ENCODE data around the gene HSPA1A. TPM values are rescaled to one million over a fixed set of nuclear protein-coding genes. Genes with fewer than 3 reads are reported as not detected.

The HSPA1A gene
- total RNA-seq, 2 donors from 2014 or later, result 230 to 440 TPM

DNA sequence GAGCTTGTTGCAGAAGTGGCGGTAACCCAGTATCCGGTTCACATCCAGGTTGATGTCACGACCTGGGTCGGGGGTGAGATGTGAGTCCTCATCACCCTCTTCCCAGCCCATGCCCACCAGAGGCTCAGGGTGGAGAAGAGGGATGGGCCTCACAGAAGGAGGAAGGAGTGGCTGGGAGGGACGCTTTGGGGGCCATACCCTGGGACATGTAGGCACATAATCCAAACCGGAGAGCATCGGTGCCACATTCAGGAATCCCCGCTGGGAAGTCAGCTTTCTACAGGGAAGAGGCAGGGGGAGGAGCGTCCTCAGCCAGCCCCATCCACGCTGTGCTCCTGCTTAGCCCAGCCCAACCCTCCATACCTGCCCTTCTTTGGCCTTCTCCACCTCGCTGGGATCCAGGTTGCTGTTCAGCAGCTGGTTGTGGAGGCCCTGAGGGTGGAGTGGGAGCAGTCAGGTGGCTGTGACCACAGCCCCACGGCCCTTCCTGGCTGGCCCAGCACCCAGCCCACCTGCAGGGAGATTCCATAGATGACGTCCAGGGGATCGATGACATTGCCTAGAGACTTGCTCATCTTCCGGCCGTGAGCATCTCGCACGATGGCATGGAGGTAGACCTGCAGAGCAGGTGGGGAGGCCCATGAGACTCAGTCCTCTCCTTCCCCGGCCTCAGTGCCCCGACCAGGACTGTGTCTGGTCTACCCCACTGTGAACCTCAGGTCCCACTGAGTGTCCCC is 34.7 kb upstream of the HSPA1A start:
- 84% methylated on average over 20 of the region's 20 CpGs for WGBS
- no peaks in the 10 kb centered on the region for H3K27me3 ChIP-seq (replicated peaks; ENCODE audit: insufficient read depth)
- H3K36me3 ChIP-seq, result peaks cover 5 to 24% of the 10 kb centered on the region in 2 donors
- H3K4me1 ChIP-seq (replicated peaks), result no peaks in the 10 kb centered on the region
- H3K9me3 ChIP-seq, result no peaks in the 10 kb centered on the region
- H3K27ac ChIP-seq, result no peak overlapping the region
- intact Hi-C loops (cut with DNase I), result no loop called here
- H3K4me3 ChIP-seq, result no peak overlapping the region
- no peak for DNase-seq (ENCODE audit: low spot score)
- TF ChIP-seq POLR2AphosphoS5 (IDR thresholded peaks at IDR 0.05), result no peak

DNA sequence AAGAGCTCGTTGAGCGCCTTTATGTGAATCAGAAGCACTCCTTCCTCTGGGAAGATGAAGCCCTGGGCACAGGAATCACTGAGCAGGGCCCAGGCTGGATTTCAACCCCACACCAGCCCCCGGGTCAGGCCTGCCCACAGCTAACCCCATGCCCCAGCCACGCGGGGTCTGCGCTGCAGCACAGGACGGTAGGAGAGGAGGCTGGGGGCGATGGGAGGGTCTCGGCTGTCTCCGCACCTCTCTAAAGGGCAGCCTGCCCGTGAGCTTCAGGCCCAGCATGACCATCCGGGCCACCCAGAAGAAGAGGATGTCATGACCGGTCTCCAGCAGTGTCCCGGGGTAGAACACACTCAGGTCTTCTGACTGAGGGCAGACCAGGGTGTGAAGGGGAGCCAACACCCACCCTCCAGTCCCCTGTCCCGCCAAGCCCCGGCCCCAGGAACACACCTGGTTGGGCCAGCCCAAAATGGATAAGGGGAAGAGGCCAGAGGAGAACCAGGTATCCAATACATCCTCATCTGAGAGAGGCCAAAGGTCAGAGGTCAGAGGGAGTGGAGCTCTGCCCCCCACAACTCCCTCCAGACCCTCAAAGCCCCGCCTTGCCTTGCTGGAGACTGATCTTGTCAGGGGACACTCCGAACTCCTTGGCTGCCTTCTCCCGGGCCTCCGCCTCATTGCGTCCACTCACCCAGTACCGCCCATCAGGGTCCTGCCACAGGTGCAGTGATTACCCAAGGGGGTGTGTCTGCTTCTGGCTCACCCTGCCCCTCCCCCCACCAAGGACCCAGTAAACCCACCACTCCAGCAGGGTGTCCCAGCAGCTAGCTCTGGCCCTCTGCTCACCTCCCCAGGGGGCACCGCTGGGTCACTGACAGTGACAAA is 33.9 kb upstream of the HSPA1A start:
- Histone ChIP-seq H3K4me1 (replicated peaks) (no peaks in the 10 kb centered on the region), H3K9me3 (no peaks in the 10 kb centered on the region), H3K27me3 (replicated peaks; ENCODE audit: insufficient read depth) (no peaks in the 10 kb centered on the region), H3K4me3 (no peak overlapping the region), H3K36me3 (peaks cover 5 to 24% of the 10 kb centered on the region in 2 donors), H3K27ac (no peak overlapping the region)
- intact Hi-C loops (cut with DNase I), result no loop called here
- WGBS, result 94% methylated on average over 23 of the region's 23 CpGs
- TF ChIP-seq POLR2A (IDR thresholded peaks at IDR 0.05) (no peak), POLR2AphosphoS5 (IDR thresholded peaks at IDR 0.05) (no peak)
- TF ChIP-seq, protein P1, sequence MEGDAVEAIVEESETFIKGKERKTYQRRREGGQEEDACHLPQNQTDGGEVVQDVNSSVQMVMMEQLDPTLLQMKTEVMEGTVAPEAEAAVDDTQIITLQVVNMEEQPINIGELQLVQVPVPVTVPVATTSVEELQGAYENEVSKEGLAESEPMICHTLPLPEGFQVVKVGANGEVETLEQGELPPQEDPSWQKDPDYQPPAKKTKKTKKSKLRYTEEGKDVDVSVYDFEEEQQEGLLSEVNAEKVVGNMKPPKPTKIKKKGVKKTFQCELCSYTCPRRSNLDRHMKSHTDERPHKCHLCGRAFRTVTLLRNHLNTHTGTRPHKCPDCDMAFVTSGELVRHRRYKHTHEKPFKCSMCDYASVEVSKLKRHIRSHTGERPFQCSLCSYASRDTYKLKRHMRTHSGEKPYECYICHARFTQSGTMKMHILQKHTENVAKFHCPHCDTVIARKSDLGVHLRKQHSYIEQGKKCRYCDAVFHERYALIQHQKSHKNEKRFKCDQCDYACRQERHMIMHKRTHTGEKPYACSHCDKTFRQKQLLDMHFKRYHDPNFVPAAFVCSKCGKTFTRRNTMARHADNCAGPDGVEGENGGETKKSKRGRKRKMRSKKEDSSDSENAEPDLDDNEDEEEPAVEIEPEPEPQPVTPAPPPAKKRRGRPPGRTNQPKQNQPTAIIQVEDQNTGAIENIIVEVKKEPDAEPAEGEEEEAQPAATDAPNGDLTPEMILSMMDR (IDR thresholded peaks at IDR 0.05), result no peak
- DNase-seq (ENCODE audit: low spot score), result no peak

DNA sequence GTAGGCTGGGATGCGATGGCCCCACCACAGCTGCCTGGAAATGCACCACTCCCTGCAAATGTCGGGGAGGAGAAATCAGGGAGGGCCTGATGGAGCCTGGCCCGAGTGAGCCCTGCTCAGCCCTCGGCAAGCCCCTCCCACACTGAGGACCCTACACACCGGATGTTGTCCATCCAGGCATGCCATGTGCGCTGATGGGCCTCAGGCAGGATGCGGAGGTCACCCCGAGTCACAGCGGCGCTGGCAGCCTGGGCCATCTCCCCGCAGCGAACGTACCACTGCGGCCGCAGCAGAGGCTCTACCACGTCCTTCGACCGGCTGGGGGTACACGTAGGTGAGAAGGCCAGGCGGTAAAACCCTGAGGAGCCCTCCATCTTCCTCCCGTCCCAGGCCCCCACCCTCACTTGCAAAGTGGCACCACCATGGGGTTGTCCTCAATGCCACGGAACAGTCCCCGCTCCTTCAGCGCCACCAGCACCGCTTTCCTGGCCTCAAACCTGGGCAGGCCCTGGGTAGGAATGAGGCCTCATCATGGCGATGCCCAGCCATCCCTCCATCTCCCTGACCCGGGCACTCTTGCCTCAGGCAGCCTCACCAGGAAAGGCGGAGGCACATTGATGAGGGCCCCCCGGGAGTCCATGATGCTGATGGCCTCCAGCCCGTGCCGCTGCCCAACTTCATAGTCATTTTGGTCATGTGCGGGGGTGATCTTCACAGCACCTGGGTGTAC is 33.1 kb upstream of the HSPA1A start:
- TF ChIP-seq POLR2AphosphoS5 (IDR thresholded peaks at IDR 0.05) (no peak), POLR2A (IDR thresholded peaks at IDR 0.05) (no peak)
- TF ChIP-seq, protein P1 (IDR thresholded peaks at IDR 0.05), result no peak
- Histone ChIP-seq H3K27ac (no peak overlapping the region), H3K27me3 (replicated peaks; ENCODE audit: insufficient read depth) (no peaks in the 10 kb centered on the region), H3K9me3 (no peaks in the 10 kb centered on the region), H3K4me3 (no peak overlapping the region), H3K4me1 (replicated peaks) (no peaks in the 10 kb centered on the region), H3K36me3 (peaks cover 5 to 24% of the 10 kb centered on the region in 2 donors)
- intact Hi-C loops (cut with DNase I), result no loop called here
- 88% methylated on average over 30 of the region's 32 CpGs for WGBS
- DNase-seq (ENCODE audit: low spot score), result no peak

DNA sequence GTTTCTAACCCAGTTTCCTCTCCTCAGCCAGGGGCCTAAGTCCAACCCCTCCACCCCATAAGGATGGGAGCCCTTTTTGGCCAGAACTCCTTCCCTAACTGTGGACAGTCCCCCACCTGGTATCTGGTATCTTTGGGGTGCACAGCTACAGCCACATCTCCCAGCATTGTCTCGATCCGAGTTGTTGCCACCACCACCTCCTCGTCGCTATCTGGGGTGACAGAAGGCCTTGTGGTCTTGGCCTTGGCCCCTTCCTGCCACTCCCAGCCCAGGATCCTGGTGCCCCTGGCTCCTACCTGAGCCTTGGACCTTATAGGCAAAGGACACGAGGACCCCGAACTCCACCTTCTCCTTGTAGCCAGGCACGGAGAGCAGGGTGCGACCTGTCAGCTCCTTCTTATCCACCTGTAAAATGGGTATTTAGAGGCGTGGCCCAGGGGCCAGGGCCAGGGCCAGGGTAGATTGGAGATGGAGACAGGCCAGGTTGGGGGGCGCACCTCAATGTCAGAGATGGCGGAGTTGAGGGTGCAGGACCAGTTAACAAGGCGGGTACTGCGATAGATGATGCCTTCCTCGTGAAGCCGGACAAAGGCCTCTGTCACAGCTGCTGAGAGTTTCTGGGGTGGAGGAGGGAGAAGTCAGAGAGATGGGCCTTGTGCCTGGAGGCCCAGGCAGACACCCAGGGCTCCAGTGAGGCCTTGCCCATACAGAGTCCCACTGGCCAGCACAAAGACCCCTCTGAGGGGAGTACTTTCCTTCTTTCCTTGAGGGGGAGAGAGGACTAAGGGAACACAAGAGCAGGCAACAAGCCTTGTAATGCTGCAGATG is 31.0 kb upstream of the HSPA1A start:
- H3K27me3 ChIP-seq (replicated peaks; ENCODE audit: insufficient read depth), result no peaks in the 10 kb centered on the region
- no peak overlapping the region for H3K4me3 ChIP-seq
- TF ChIP-seq, protein P1 (IDR thresholded peaks at IDR 0.05), result no peak
- no peak for TF ChIP-seq POLR2A (IDR thresholded peaks at IDR 0.05)
- TF ChIP-seq POLR2AphosphoS5 (IDR thresholded peaks at IDR 0.05), result no peak
- peaks cover 5 to 24% of the 10 kb centered on the region in 2 donors for H3K36me3 ChIP-seq
- DNase-seq (ENCODE audit: low spot score), result no peak
- H3K27ac ChIP-seq, result no peak overlapping the region
- WGBS, result 91% methylated on average over 15 of the region's 15 CpGs
- H3K9me3 ChIP-seq, result no peaks in the 10 kb centered on the region
- H3K4me1 ChIP-seq (replicated peaks), result no peaks in the 10 kb centered on the region
- intact Hi-C loops (cut with DNase I), result no loop called here

All from prostate gland (tissue), 2 donors.